Adipocyte (in vitro differentiated cells): Measurements from ENCODE around the gene ZNF850.
"Not testable (repeated sequence)": the region's sequence is repeated elsewhere in the genome, so short reads cannot be mapped to it uniquely, and the experiment has no call there.

Experiments
- DNase-seq: peaks from one replicate; pipeline ENCODE4 v3.0.0-alpha.2; 2015; ENCODE audit warnings: low read depth
- H3K27me3 ChIP-seq: replicated peaks from 2 replicates; pipeline ENCODE4 v1.7.0; 2013; ENCODE audit warnings: mild to moderate bottlenecking, low read length, moderate library complexity; ENCODE audit not compliant: control insufficient read depth, insufficient read depth
- H3K36me3 ChIP-seq: 2 replicates; pipeline ENCODE4 v1.7.0; 2013; ENCODE audit warnings: low read length, mild to moderate bottlenecking, moderate library complexity; ENCODE audit not compliant: control insufficient read depth, insufficient read depth, severe bottlenecking
- H3K4me1 ChIP-seq: 2 replicates; pipeline ENCODE4 v1.7.0; 2013; ENCODE audit warnings: mild to moderate bottlenecking, low read length, moderate library complexity; ENCODE audit not compliant: control insufficient read depth, insufficient read depth
- H3K4me3 ChIP-seq: 2 replicates; pipeline ENCODE4 v1.7.0; 2013; ENCODE audit warnings: mild to moderate bottlenecking, low read length, moderate library complexity
- H3K9ac ChIP-seq: 2 replicates; pipeline ENCODE4 v1.7.0; 2013; ENCODE audit warnings: mild to moderate bottlenecking, low read length, moderate library complexity
- H3K9me3 ChIP-seq: 2 replicates; pipeline ENCODE4 v1.7.0; 2013; ENCODE audit warnings: mild to moderate bottlenecking, low read length, moderate library complexity; ENCODE audit not compliant: control insufficient read depth

The ZNF850 gene

DNA sequence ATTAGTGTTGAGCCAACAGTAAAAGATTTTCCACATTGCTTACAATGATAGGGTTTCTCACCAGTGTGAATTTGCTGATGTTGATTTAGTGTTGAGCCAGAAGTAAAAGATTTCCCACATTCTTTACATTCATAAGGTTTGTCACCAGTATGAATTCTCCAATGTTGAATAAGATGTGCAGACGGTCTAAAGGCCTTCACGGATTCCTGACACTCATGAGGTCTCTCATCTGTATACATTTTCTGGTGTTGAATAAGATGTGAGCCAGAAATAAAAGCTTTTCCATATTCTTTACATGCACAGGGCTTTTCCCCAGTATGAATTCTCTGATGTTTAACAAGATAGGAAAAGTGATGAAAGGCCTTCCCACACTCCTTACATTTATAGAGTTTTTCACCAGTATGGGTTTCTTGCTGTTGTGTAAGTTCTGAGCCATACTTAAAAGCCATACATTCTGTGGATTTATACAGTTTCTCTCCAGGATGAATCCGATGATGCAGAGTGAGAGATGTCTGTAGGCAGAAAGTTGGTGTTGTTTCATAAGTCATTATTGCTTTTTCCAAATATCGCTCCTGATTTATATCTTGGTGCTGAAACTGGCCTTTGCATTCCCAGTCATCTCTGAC lies 22.4 kb downstream of the ZNF850 start:
- Histone ChIP-seq H3K9me3 (peaks cover 100% of the 10 kb centered on the region), H3K9ac (no peak overlapping the region), H3K4me1 (no peaks in the 10 kb centered on the region), H3K27me3 (no peaks in the 10 kb centered on the region), H3K4me3 (peak overlapping the region; percentile 73), H3K36me3 (peaks cover 84% of the 10 kb centered on the region)
- no peak for DNase-seq

DNA sequence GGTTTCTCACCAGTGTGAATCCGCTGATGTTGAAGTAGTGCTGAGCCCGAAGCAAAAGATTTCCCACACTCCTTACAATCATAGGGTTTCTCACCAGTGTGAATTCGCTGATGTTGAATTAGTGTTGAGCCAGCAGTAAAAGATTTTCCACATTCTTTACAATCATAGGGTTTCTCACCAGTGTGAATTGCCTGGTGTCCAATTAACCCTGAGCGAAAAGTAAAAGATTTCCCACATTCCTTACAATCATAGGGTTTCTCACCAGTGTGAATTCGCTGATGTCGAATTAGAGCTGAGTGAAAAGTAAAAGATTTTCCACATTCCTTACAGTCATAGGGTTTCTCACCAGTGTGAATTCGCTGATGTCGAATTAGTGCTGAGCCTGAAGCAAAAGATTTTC lies 23.0 kb downstream of the ZNF850 start:
- H3K27me3 ChIP-seq, DNase-seq, H3K4me1 ChIP-seq, H3K9ac ChIP-seq: not testable (repeated sequence)
- Histone ChIP-seq H3K36me3 (peaks cover 81% of the 10 kb centered on the region), H3K4me3 (peak overlapping the region; percentile 73), H3K9me3 (peaks cover 100% of the 10 kb centered on the region)

DNA sequence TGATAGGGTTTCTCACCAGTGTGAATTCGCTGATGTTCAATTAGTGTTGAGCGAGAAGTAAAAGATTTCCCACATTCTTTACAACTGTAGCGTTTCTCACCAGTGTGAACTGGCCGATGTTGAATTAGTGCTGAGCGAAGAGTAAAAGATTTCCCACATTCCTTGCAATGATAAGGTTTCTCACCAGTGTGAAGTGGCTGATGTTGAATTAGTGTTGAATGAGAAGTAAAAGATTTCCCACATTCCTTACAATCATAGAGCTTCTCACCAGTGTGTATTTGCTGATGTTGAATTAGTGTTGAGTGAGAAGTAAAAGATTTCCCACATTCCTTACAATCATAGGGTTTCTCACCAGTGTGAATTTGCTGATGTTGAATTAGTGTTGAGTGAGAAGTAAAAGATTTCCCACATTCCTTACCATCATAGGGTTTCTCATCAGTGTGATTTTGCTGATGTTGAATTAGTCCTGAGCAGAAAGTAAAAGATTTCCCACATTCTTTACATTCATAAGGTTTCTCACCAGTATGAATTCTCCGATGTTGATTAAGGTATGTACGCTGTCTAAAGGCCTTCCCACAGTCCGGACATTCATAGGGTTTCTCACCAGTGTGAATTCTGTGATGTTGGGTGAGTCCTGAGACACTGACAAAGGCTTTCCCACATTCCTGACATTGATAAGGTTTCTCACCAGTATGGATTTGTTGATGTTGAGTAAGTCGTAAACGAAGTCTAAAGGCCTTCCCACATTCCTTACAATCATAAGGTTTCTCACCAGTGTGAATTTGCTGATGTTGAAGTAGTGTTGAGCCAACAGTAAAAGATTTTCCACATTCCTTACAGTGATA lies 24.0 kb downstream of the ZNF850 start:
- no peak for DNase-seq
- Histone ChIP-seq H3K36me3 (peaks cover 78% of the 10 kb centered on the region), H3K4me3 (peak overlapping the region; percentile 73), H3K9me3 (peaks cover 100% of the 10 kb centered on the region), H3K27me3 (no peaks in the 10 kb centered on the region), H3K4me1 (no peaks in the 10 kb centered on the region), H3K9ac (no peak overlapping the region)

DNA sequence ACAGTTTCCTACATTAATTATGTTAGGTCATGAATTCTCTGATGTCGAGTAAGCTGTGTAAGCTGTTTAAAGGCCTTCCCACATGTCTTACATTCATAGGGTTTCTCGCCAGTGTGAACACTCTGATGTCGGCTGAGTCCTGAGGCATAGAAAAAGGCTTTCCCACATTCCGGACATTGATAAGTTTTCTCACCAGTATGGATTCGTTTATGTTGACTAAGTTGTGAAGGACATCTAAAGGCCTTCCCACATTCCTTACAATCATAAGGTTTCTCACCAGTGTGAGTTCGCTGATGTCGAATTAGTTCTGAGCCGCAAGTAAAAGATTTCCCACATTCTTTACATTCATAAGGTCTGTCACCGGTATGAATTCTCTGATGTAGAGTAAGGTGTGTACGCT lies 24.9 kb downstream of the ZNF850 start:
- H3K4me3 ChIP-seq = peak overlapping the region; percentile 73
- peaks cover 70% of the 10 kb centered on the region for H3K36me3 ChIP-seq

DNA sequence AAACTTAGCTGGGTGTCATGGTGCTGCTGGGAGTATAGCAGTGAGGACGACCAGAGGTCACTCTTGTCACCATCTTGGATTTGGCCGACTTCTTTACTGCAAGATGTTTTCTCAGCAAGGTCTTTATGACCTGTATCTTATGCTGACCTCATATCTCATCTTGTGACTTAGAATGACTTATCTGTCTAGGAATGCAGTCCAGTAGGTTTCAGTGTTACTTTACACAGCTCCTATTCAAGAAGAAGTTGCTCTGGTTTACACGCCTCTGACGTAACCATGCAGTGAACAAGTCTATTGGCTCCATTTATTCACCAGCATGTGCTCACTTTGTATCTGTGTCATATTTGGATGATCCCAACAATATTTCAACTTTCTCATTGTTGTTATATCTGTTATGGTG lies 26.7 kb downstream of the ZNF850 start:
- Histone ChIP-seq H3K27me3 (no peaks in the 10 kb centered on the region), H3K4me3 (peak overlapping the region; percentile 73), H3K36me3 (peaks cover 55% of the 10 kb centered on the region), H3K4me1 (no peaks in the 10 kb centered on the region), H3K9ac (no peak overlapping the region), H3K9me3 (peaks cover 98% of the 10 kb centered on the region)
- DNase-seq = no peak

More for the DNA sequence above, 24.9 kb downstream of the ZNF850 start:
- Histone ChIP-seq H3K9ac (no peak overlapping the region), H3K4me1 (no peaks in the 10 kb centered on the region), H3K9me3 (peaks cover 100% of the 10 kb centered on the region), H3K27me3 (no peaks in the 10 kb centered on the region)
- no peak for DNase-seq

DNA sequence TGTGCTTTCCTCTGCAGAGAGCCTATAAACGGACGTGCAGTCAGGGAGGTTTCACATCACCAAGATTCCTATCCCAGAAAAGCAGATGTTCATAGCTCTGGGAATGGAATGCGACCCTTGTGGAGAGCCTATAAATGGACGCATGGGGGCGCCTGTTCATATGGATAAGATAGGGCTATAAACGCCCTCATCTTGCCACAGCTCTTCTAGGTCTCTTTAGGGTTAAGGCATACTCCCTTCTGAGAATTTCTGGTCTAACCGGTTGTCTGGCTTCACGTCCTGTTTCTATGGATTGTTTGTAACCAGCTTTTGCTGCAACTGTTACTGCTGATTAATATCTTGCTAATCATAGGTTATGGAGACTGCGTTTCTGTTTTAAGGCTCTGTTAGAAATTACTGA lies 36.4 kb downstream of the ZNF850 start:
- H3K9me3 ChIP-seq = peaks cover 100% of the 10 kb centered on the region
- H3K4me3 ChIP-seq, H3K4me1 ChIP-seq, H3K9ac ChIP-seq, H3K27me3 ChIP-seq, DNase-seq: not testable (repeated sequence)
- peaks cover 21% of the 10 kb centered on the region for H3K36me3 ChIP-seq

DNA sequence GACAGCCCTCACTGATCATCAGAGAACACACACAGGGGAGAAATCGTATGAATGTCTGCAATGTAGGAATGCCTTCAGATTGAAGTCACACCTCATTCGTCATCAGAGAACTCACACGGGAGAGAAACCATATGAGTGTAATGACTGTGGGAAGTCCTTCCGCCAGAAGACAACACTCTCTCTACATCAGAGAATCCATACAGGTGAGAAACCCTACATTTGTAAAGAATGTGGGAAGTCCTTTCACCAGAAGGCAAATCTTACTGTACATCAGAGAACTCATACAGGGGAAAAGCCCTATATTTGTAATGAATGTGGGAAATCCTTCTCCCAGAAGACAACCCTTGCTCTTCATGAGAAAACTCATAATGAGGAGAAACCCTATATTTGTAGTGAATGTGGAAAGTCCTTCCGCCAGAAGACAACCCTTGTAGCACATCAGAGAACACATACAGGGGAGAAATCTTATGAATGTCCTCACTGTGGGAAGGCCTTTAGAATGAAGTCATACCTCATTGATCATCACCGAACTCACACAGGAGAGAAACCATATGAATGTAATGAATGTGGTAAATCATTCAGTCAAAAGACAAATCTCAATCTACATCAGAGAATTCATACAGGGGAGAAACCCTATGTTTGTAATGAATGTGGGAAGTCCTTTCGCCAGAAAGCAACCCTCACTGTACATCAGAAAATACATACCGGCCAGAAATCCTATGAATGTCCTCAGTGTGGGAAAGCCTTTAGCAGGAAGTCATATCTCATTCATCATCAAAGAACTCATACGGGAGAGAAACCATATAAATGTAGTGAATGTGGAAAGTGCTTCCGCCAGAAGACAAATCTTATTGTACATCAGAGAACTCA lies 52.7 kb downstream of the ZNF850 start:
- no peaks in the 10 kb centered on the region for H3K27me3 ChIP-seq
- DNase-seq = no peak
- peaks cover 99% of the 10 kb centered on the region for H3K9me3 ChIP-seq
- no peaks in the 10 kb centered on the region for H3K4me1 ChIP-seq
- no peak overlapping the region for H3K9ac ChIP-seq
- peak overlapping the region; percentile 77 for H3K4me3 ChIP-seq
- peaks cover 83% of the 10 kb centered on the region for H3K36me3 ChIP-seq

DNA sequence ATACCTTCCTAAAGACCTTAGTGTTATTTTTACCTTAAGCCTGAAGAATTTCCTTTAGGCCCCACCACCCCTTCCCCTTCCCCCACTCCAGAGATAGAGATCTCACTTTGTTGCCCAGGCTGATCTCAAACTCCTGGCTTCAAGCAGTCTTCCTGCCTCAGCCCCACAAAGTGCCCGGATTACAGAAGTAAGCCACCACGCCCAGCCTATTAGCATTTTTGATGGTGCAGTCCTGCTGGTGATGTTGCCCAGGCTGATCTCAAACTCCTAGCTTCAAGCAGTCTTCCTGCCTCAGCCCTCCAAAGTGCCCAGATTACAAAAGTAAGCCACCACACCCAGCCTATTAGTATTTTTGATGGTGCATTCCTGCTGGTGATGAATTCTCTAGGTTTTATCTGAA lies 63.2 kb downstream of the ZNF850 start:
- peaks cover 74% of the 10 kb centered on the region for H3K36me3 ChIP-seq
- H3K27me3 ChIP-seq = no peaks in the 10 kb centered on the region

DNA sequence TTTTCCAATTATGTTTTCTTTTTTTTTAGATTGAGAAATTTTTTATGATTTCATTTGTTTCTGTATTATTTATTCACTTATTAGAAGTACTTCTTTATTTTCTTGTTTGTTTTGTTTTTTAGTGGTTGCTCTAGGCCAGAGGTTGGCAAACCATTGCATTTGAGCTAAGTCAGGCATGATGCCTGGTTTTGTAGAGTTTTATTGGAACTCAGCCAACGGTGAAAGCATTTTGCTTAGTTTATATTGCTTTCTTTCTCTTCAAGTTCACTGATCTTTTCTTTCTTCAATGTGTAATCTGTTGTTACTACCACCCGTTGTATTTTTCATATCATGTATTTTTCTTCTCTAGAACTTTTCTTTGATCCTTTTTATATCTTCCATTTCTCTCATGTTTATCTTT lies 65.5 kb downstream of the ZNF850 start:
- Histone ChIP-seq H3K36me3 (peaks cover 54% of the 10 kb centered on the region), H3K4me1 (no peaks in the 10 kb centered on the region), H3K4me3 (peak overlapping the region; percentile 54), H3K27me3 (no peaks in the 10 kb centered on the region), H3K9ac (no peak overlapping the region), H3K9me3 (peaks cover 84% of the 10 kb centered on the region)
- no peak for DNase-seq

More for the DNA sequence above, 63.2 kb downstream of the ZNF850 start:
- peak overlapping the region; percentile 74 for H3K4me3 ChIP-seq
- DNase-seq = no peak
- peaks cover 99% of the 10 kb centered on the region for H3K9me3 ChIP-seq
- no peak overlapping the region for H3K9ac ChIP-seq
- no peaks in the 10 kb centered on the region for H3K4me1 ChIP-seq

DNA sequence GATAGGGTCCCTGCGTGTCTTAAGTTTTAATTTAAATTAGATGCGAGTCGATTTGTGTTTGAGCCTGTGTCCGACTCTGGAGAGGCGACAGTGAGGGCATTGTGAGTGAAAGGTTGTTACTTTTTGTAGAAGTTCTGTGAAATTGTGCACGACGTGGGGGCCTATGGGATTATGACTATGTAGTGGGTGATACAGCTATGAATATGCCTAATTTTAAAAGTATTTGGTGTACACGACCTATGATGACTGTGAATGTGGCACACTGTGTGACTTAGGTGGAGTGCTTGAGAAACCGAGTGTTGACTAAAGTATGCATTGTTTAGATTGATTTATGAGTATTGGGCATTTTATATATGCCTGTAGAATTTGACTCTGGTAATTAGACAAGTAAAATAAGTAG lies 84.5 kb downstream of the ZNF850 start:
- Histone ChIP-seq H3K4me3 (peak overlapping the region; percentile 99), H3K36me3 (peaks cover 39% of the 10 kb centered on the region), H3K9ac (peak overlapping the region; percentile 91), H3K4me1 (peaks cover 11% of the 10 kb centered on the region), H3K9me3 (peaks cover 22% of the 10 kb centered on the region), H3K27me3 (no peaks in the 10 kb centered on the region)
- DNase-seq = no peak
